Middle frontal gyrus (tissue), 1 donor: Measurements from ENCODE around the gene SLC25A17.
"Not testable (repeated sequence)": the region's sequence is repeated elsewhere in the genome, so short reads cannot be mapped to it uniquely, and the experiment has no call there.

Experiments
- DNase-seq: peaks from one replicate; pipeline ENCODE4 v3.0.0-alpha.2; 2015; ENCODE audit warnings: low spot score; ENCODE audit errors: extremely low spot score

SLC25A17 gene, protein sequence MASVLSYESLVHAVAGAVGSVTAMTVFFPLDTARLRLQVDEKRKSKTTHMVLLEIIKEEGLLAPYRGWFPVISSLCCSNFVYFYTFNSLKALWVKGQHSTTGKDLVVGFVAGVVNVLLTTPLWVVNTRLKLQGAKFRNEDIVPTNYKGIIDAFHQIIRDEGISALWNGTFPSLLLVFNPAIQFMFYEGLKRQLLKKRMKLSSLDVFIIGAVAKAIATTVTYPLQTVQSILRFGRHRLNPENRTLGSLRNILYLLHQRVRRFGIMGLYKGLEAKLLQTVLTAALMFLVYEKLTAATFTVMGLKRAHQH

DNA sequence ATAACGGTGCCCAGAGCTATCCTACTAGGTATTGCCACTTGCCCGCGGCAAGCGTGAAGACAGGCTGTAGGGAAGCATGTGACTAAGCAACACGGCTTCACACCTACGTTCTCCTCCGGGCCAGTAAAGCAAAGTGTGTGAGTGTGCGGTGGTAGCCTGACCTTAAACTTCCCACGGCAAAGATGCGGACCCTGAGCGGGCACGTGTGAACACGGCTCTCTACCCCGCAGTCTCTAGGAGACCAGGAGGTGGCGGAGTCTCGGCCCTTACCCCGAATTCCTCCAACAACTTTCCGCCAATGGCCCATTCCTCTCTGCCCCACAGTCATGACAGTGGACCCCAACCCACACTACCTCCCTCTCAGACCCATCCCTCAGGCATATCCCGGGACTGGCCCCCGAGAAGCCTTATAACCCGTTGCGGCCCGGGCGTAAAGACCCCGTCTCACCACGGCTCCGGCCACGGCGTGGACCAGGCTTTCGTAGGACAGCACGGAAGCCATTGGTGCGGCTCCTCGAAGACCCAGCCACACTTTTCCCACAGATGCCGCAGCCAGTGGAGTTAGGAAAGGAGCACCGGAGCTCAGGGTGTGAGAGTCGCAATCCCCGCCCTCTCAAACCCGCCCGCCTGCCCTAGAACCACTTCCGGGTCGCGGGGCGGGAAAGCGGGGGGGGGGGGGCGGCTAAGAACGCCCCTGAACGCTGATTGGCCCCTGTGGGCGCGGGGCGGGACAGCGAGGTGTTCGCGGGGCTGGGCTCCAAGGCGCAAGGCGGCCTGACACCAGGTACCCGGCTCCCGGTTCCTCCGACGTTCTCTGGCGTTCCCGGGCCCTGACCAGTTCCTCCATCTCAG lies at the start of gene SLC25A17:
Gene SLC25A17, minus strand, starts transcription at position 600 of the 852 bp plus-strand sequence. Its CDS starts 98 bp downstream, at position 502.
- peak; percentile 66 for DNase-seq

DNA sequence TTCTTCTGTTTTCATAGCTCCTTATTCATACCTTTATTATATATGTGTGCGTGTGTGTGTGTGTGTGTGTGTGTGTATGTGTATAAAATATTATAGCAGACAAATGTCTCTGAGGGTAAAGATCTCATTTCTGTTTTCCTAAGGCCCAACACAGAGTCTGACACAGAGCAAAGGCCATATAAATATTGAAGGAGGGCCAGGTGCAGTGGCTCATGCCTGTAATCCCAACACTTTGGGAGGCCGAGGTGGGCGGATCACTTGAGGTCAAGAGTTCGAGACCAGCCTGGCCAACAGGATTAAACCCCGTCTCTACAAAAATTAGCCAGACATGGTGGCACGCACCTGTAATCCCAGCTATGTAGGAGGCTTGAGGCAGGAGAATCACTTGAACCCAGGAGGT lies 49.2 kb upstream of the SLC25A17 start:
- not testable (repeated sequence) for DNase-seq

- DNase-seq: no peak
These were observed 48.0 kb upstream of the SLC25A17 start for GRCh38 chr22:40867109-40867508.

- DNase-seq: no peak
These were observed 43.4 kb upstream of the SLC25A17 start for GRCh38 chr22:40862537-40862936.

- DNase-seq: no peak
These were observed 42.9 kb upstream of the SLC25A17 start, which contains the start of gene DNAJB7 for GRCh38 chr22:40862013-40862412. DNAJB7 (minus strand) TSS chr22:40862113; CDS start chr22:40861994, 119 bp downstream.

GRCh38 chr22:40857309-40857855 lies 38.2 kb upstream of the SLC25A17 start:
- no peak for DNase-seq

DNA sequence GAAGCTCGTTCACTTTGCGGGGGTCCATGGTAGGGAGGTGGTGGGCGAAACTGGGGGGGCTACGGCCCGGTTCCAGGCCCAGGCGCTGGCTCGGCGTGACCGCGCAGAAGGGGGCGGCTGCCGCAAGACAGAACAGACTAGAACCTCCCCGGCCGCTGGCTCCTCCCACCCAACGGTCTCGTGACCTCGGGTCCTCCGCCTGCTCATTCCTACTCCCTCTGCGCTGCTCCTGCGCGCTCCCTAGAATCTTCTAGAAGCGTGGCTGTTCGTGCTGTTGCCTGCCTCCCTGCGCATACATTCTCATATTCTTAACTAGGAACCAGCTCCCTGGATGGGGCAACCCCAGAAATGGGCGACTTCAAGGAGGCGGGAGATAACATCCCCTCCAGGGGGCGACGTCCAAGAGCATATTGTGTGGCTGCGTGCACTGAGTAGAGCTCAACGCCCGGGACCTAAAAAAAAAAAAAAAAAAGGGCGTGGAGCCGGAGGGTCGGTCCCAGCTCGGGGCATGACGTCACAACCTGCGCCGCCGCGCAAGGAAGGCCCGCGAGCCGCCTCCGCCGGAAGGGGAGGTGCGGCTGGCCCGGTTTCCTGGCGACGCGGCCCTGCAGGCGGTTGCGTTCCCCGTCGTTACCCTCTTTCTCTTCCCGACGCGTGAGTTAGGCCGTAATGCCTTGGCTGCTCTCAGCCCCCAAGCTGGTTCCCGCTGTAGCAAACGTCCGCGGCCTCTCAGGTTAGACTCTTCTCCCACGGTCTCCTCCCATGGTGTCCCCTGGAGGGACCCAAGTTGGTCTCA lies 37.6 kb upstream of the SLC25A17 start, which contains the start of the genes ST13 and XPNPEP3:
Gene ST13, minus strand, starts transcription at position 127 of the 796 bp plus-strand sequence. Its CDS starts 99 bp downstream, at position 28.
Gene XPNPEP3, plus strand, starts transcription at position 636 of the 796 bp plus-strand sequence. Its CDS starts 34 bp downstream, at position 670.
- peak; percentile 90 for DNase-seq

DNA sequence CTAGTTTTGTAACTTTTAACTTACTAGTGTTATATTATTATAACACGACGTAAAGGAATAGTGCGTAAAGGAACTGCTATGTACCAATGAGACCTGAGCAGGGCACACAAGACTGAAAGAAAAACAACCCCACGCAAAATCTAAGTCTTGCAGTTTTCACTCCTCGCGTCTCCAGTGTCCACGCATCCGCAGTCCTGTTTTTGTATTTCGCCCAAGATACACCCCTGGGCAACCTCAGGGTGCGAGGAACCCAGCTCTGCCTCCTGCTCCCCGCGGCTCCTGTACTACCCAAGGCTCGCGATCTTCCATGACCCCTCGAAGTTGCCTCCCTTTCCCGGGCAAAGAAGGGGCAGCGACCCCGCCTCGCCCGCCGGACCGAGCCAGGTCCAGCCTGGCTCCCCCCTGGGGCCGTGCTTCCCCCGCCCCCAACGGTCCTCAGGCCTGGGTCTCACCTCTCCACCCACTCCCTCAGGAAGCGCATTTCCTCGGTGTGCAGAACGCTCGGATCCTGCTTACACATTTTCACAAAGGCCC lies 36.9 kb upstream of the SLC25A17 start:
- no peak for DNase-seq

DNA sequence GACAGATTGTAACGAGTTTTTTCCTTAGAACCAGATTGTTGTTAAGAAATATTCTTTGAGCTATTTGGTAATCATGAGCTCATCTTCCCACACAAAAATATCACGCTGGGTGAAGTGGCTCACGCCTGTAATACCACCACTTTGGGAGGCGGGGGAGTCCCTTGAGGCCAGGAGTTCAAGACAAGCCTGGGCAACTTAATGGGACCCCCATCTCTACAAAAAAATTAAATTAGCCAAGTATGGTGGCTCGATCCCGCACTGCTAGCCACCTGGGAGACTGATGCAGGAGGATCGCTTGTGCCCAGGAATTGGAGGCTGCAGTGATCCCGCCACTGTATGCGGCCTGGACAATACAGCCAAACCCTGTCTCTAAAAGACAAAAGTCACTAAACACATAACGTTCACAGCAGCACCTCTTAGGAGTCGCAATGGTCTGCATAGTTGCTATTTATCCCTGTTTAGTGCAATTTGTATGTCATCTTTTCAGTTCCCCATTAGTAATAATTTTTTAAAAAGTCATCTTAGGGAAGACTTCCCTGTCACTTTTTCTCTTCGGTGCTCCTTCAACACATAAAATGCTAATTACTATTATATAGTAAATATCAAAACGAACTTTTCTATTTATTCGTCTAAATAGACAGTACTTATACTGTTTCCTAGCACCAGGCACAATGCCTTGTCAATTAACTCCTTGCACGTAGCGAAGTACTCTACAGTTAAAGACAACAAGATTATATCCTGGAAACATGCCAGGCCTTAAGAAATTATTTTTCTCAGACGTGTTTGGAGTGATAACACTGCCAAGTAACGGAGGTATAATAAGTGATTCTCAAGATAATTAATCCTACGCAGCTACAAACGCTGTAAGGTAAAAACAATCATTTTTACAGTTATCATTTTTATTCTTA lies 36.2 kb upstream of the SLC25A17 start:
- DNase-seq: no peak

- DNase-seq: no peak
These were observed 34.8 kb upstream of the SLC25A17 start for GRCh38 chr22:40853961-40854360.

- DNase-seq: no peak
These were observed 34.2 kb upstream of the SLC25A17 start for GRCh38 chr22:40853333-40853732.

- DNase-seq: not testable (repeated sequence)
These were observed 26.7 kb upstream of the SLC25A17 start for GRCh38 chr22:40845816-40846215.

- no peak for DNase-seq
These were observed 25.8 kb upstream of the SLC25A17 start for GRCh38 chr22:40844951-40845350.

DNA sequence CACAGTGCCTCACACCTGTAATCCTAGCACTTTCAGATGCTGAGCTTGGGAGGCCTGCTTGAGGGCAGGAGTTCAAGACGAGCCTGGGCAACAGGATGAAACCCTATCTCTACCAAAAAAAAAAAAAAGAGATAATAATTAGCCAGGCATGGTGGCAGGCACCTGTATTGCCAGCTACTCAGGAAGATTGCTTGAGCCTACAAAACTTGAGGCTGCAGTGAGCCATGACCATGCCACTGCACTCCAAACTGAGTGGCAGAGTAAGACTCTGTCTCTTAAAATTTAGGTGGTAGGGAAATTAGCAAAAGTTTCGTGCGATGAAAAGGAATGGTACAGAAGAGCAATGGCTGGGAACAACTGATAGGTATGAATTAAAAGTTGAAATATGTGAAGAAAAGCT lies 19.3 kb upstream of the SLC25A17 start:
- DNase-seq: no peak

DNA sequence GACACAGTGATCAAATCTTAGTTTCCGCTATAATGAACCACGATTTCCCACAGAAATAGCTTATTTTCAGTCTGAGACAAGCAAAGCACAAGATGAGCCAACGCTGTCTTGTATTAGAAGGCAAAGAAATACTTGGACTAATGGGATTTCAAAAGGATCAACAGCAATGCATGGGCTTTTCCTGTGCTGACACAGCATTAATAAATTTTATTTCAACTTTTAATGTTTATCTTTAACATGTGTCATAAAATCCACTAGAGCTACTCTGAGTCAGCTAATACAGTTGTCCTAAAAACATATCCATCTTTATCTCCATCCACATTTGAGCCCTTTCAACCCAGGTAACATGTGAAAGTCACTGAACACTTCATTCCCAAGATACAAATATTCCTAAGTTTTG lies 15.5 kb upstream of the SLC25A17 start:
- no peak for DNase-seq

GRCh38 chr22:40829131-40829530 lies 10.0 kb upstream of the SLC25A17 start:
- DNase-seq: no peak

DNA sequence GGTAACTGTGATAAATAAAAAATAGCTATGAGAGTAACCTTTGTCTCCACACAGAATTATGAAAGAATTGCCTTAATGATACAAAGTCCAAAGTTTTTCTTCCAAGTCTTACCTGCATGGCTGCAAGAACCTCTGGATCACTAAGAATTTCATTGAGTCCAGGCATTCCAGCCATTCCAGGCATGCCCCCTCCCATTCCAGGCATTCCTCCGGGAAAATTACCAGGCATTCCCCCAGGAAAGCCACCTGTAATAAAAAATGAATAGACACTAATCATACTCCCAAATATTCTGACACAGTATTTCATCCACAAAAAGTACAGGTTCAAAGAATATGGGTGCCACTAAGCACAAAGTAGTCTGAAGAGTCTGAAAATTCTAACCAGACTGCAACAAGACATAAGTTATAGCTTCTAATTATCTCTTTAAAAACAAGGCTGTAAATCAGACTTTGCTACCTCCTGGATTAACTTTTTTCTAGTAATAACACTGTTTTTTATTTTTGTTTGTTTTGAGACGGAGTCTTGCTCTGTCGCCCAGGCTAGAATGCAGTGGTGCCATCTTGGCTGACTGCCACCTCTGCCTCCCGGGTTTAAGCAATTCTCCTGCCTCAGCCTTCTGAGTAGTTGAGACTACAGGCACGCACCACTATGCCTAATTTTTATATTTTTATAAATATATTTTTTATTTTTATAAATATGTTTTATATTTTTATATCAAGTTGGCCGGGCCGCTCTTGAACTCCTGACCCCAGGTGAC lies 8.0 kb upstream of the SLC25A17 start:
- DNase-seq: no peak

GRCh38 chr22:40826292-40826691 lies 7.1 kb upstream of the SLC25A17 start:
- not testable (repeated sequence) for DNase-seq

- DNase-seq: no peak
These were observed 4.3 kb upstream of the SLC25A17 start for GRCh38 chr22:40823426-40823825.
